ENCODE results near the gene SAMD4A.

Gene SAMD4A

GRCh38 chr14:54743382-54743781 is 176.5 kb downstream of the SAMD4A start:
- no peak for TF ChIP-seq CTCF (IDR thresholded peaks at IDR 0.05)

GRCh38 chr14:54746019-54746418 is 179.1 kb downstream of the SAMD4A start:
- TF ChIP-seq CTCF (IDR thresholded peaks at IDR 0.05), result no peak

- TF ChIP-seq CTCF (IDR thresholded peaks at IDR 0.05), result no peak
Observed at GRCh38 chr14:54747616-54748015, 180.7 kb downstream of the SAMD4A start.

GRCh38 chr14:54749180-54749579 is 182.3 kb downstream of the SAMD4A start:
- no peak for TF ChIP-seq CTCF (IDR thresholded peaks at IDR 0.05)

GRCh38 chr14:54749727-54750126 is 182.8 kb downstream of the SAMD4A start:
- no peak for TF ChIP-seq CTCF (IDR thresholded peaks at IDR 0.05)

GRCh38 chr14:54754116-54754622 is 187.2 kb downstream of the SAMD4A start:
- no peak for TF ChIP-seq CTCF (IDR thresholded peaks at IDR 0.05)

GRCh38 chr14:54754623-54755386 is 187.9 kb downstream of the SAMD4A start:
- TF ChIP-seq CTCF (IDR thresholded peaks at IDR 0.05), result no peak

Measured in LNCAP (cell line).